Loucy (cell line): ENCODE data around the gene C2CD4D.

Experiments used
- EZH2phosphoT487 ChIP-seq: fragments of 200-600 bp; IDR thresholded peaks from 2 replicates; pipeline ENCODE4 v1.6.1; 2018; ENCODE audit warnings: antibody characterized with exemption, mild to moderate bottlenecking, moderate library complexity, borderline replicate concordance
- TF ChIP-seq, protein P1 (sequence below): fragments of 200-600 bp; sonication (generic); conservative IDR thresholded peaks from 2 replicates; pipeline ENCODE4 v1.5.1; 2014; ENCODE audit warnings: mild to moderate bottlenecking, antibody characterized with exemption, low read length

DNA sequence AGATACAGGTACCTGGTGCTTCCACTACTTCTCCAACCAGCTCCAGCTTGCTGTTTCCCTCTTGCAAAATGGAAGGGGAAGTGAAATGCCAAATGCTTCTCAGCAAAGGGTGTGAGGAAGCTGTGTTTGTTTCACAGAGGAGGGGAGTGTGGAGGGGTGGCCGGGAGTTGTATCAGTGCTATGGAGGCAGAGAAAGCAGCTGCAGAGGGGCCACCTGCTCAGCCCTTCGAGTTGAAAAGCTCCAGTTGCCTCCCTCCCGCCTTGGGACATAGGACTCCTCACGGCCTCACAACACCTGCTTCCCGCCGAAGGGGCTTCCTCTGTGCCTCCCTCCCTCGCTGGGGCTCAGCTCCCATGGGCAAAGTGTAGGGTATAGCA is 22.3 kb downstream of the C2CD4D start:
- TF ChIP-seq, protein P1, sequence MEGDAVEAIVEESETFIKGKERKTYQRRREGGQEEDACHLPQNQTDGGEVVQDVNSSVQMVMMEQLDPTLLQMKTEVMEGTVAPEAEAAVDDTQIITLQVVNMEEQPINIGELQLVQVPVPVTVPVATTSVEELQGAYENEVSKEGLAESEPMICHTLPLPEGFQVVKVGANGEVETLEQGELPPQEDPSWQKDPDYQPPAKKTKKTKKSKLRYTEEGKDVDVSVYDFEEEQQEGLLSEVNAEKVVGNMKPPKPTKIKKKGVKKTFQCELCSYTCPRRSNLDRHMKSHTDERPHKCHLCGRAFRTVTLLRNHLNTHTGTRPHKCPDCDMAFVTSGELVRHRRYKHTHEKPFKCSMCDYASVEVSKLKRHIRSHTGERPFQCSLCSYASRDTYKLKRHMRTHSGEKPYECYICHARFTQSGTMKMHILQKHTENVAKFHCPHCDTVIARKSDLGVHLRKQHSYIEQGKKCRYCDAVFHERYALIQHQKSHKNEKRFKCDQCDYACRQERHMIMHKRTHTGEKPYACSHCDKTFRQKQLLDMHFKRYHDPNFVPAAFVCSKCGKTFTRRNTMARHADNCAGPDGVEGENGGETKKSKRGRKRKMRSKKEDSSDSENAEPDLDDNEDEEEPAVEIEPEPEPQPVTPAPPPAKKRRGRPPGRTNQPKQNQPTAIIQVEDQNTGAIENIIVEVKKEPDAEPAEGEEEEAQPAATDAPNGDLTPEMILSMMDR = no peak
- TF ChIP-seq EZH2phosphoT487 = no peak
